H1 (cell line): ENCODE measurements around the gene YTHDF2. TPM values are rescaled to one million over a fixed set of nuclear protein-coding genes. Genes with fewer than 3 reads are reported as not detected.

Experiments
- polyA plus RNA-seq, 7 experiments: library from polyadenylated mRNA; depleted of rRNA in 3 of 7; stranded (reverse) in 5 of 7; unstranded in 2 of 7; fragments of >200 nt in 5 of 7; fragments of 200-250 nt in 2 of 7; gene quantifications; 1 replicate in 5 of 7; 2 replicates in 1 of 7; 4 replicates in 1 of 7; pipeline versions ENCODE4 v1.2.1 to v1.2.3, GENCODE V29; 2011 to 2013; ENCODE audit warnings: missing spikeins in 2 of 7, mixed read lengths in 2 of 7
- total RNA-seq: library from RNA; stranded (reverse); fragmentation: NEBNext Ultra II Directional; extraction: Animal tissue kit (Norgen Biotek cat#: 25700); gene quantifications from 2 replicates; pipeline ENCODE4 v1.2.1, GENCODE V29; 2021
- TF ChIP-seq, protein P1 (sequence below): fragments of 300-600 bp; sonication (generic); IDR thresholded peaks from 2 replicates; pipeline ENCODE4 v1.7.1; 2012; ENCODE audit warnings: low read length, moderate library complexity, mild to moderate bottlenecking, inconsistent platforms; ENCODE audit not compliant: insufficient replicate concordance

Gene YTHDF2
- total and polyA plus RNA-seq, 2 of the 8 experiments (the other 6 are each of a cell fraction or from before 2014, with no cell fraction given) = 128 to 164 TPM

DNA sequence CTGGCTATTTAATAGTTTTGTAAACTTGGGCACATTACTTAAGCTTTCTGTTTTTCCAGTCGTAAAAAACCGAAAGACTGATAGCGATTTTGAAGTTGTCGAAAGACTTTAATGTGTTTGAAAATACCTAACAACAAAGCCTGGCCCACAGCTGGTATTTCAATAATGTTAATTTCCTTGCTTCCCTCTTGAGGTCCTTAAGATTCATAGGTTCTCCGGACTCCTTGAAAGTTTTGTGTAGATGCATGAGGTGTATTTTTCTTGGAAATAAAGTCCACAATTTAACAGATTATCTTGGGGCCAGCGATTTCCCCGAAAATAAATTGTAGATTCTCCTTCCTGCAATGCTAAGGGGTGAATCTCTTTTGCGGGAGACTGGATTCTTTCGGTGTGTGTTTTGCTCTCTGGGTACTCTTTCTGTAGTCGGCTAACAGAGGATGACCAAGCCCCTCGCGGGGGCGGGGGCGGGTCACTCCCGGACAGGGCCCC is 735 bp upstream of the YTHDF2 start (continued):
- TF ChIP-seq, protein P1, sequence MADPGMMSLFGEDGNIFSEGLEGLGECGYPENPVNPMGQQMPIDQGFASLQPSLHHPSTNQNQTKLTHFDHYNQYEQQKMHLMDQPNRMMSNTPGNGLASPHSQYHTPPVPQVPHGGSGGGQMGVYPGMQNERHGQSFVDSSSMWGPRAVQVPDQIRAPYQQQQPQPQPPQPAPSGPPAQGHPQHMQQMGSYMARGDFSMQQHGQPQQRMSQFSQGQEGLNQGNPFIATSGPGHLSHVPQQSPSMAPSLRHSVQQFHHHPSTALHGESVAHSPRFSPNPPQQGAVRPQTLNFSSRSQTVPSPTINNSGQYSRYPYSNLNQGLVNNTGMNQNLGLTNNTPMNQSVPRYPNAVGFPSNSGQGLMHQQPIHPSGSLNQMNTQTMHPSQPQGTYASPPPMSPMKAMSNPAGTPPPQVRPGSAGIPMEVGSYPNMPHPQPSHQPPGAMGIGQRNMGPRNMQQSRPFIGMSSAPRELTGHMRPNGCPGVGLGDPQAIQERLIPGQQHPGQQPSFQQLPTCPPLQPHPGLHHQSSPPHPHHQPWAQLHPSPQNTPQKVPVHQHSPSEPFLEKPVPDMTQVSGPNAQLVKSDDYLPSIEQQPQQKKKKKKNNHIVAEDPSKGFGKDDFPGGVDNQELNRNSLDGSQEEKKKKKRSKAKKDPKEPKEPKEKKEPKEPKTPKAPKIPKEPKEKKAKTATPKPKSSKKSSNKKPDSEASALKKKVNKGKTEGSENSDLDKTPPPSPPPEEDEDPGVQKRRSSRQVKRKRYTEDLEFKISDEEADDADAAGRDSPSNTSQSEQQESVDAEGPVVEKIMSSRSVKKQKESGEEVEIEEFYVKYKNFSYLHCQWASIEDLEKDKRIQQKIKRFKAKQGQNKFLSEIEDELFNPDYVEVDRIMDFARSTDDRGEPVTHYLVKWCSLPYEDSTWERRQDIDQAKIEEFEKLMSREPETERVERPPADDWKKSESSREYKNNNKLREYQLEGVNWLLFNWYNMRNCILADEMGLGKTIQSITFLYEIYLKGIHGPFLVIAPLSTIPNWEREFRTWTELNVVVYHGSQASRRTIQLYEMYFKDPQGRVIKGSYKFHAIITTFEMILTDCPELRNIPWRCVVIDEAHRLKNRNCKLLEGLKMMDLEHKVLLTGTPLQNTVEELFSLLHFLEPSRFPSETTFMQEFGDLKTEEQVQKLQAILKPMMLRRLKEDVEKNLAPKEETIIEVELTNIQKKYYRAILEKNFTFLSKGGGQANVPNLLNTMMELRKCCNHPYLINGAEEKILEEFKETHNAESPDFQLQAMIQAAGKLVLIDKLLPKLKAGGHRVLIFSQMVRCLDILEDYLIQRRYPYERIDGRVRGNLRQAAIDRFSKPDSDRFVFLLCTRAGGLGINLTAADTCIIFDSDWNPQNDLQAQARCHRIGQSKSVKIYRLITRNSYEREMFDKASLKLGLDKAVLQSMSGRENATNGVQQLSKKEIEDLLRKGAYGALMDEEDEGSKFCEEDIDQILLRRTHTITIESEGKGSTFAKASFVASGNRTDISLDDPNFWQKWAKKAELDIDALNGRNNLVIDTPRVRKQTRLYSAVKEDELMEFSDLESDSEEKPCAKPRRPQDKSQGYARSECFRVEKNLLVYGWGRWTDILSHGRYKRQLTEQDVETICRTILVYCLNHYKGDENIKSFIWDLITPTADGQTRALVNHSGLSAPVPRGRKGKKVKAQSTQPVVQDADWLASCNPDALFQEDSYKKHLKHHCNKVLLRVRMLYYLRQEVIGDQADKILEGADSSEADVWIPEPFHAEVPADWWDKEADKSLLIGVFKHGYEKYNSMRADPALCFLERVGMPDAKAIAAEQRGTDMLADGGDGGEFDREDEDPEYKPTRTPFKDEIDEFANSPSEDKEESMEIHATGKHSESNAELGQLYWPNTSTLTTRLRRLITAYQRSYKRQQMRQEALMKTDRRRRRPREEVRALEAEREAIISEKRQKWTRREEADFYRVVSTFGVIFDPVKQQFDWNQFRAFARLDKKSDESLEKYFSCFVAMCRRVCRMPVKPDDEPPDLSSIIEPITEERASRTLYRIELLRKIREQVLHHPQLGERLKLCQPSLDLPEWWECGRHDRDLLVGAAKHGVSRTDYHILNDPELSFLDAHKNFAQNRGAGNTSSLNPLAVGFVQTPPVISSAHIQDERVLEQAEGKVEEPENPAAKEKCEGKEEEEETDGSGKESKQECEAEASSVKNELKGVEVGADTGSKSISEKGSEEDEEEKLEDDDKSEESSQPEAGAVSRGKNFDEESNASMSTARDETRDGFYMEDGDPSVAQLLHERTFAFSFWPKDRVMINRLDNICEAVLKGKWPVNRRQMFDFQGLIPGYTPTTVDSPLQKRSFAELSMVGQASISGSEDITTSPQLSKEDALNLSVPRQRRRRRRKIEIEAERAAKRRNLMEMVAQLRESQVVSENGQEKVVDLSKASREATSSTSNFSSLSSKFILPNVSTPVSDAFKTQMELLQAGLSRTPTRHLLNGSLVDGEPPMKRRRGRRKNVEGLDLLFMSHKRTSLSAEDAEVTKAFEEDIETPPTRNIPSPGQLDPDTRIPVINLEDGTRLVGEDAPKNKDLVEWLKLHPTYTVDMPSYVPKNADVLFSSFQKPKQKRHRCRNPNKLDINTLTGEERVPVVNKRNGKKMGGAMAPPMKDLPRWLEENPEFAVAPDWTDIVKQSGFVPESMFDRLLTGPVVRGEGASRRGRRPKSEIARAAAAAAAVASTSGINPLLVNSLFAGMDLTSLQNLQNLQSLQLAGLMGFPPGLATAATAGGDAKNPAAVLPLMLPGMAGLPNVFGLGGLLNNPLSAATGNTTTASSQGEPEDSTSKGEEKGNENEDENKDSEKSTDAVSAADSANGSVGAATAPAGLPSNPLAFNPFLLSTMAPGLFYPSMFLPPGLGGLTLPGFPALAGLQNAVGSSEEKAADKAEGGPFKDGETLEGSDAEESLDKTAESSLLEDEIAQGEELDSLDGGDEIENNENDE = peak; percentile 56
